GM19025 (cell line): Measurements from ENCODE around the gene CD226.
A peak's percentile ranks its signal among the peaks of the same experiment; 100 is the strongest.

Experiments used
- ATAC-seq: cut with Tn5 transposase; IDR thresholded peaks from one replicate; pipeline ENCODE4 v1.9.1; 2021; ENCODE audit warnings: mild to moderate bottlenecking, low read depth, moderate library complexity; ENCODE audit not compliant: unreplicated experiment

CD226 gene

DNA sequence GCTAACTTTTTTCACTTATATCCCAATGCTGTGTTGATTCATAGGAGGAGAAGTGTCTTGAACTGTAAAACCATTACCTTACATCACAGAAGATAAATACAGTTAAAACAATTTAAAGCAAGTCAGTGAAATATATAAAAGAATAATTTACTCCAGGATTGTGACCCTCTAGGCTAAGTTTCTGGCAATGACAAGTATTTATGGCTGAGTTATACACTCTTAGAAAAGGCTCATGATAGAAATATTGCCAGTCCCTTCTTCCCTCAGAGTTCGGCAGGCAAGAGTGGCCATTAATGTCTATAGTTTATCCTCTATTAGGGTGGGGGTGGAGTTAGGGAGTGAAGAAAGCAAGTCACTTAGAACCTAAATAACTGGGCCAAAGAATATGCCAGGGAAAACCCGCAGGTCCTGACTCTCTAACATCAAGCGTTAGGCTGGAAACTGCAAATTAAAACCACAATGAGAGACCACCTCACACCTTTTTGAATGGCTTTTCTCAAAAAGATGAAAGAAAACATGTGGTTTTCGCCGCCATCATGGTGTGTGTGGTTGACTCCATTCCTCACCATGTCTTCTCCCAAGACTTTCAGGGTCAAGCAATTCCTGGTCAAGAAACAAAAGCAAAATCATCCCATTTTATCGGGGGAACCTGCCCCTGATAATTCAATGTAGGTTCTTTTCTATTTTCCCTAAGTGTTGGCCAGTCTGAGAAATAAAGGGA is 69.3 kb downstream of the CD226 start:
- ATAC-seq, result no peak

DNA sequence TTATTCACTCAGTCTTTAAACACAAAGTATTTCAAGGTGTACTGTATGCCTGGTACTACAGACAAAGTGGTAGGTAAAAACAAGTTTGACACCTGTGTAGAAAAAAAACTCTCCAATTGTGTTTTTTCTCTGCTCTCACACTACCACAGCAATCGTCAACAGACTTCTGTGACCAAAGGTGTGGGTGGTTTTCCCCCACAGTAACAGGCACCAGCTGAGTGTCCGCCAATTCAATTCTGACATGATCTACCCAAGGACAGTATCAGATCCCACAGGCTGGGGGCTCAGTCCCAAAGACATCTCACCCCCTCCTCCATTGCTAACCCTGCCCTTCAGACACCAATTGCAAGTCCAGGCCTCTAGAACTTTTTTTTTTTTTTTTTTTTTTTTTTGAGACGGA is 71.2 kb downstream of the CD226 start:
- no peak for ATAC-seq

DNA sequence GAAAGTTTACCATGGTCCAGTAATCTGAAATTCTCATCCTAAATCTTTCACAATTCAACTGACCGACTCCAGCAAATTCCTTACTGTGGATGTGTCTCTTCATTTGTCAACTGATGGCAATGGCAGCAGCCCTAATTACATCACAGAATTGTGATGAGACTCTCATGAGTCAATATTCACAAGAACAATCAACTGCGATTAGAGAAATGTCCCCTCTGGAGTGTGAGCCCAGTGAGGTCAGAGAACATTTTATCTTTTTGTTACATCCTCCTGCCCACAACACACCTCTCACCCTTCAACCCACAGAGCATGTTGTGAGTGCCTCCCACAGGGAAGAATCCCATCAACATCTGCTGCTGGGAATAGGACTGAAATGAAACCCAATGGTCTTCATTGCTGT is 73.6 kb downstream of the CD226 start:
- no peak for ATAC-seq

DNA sequence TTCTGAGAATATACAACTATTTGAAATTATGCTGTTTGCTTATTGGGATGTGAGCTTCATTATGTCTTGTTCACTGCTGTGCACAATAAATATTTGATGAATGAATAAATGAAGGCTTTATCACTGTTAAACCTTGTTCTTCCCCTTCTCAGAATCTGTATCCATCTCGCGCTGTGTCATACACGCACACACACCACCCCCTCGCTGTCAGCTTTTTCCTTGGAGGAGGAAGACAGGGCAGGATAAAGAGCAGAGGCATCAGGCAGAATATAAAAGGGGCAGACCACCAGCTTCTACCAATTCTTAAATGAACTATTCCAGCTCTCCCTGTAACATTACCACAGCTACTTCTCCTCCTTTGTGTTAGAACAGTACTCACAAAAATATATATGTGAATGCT is 75.0 kb downstream of the CD226 start:
- ATAC-seq, result no peak

DNA sequence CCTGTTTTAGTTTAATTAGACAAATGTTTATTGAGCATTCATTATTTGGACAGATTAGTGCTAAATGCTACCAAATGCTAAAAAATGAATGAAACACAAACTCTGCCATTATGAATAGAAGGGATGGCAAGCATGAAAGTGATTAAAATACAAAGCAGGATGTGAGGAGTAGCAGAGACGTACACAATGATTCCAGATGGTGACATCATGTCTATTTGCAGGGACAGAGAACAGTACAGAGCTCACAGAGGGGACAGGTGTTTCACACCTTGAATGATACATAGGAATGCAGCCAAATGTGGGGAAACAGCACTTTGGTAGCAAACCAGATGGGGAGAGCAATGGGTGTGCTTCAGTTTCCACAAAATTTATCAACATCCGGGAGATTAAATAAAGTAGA is 76.3 kb downstream of the CD226 start:
- no peak for ATAC-seq

DNA sequence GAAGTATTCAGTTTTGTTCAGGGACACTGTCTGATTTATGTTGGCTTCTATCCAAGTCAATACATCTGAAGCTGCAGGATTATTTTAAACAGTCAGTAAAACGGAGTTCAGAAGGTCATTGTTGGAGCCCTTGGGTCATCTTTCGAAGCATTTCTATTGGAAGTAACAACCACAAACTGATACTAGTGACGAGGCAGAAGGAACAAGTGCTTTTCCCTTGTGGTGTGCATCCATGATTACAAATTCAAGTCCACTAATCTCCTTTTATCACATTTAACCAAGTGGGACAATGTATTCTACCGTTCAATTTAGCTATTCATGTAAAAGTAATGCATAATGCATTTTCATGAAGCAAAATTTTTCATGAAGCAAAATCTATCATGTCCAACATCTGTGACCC is 76.9 kb downstream of the CD226 start:
- no peak for ATAC-seq

DNA sequence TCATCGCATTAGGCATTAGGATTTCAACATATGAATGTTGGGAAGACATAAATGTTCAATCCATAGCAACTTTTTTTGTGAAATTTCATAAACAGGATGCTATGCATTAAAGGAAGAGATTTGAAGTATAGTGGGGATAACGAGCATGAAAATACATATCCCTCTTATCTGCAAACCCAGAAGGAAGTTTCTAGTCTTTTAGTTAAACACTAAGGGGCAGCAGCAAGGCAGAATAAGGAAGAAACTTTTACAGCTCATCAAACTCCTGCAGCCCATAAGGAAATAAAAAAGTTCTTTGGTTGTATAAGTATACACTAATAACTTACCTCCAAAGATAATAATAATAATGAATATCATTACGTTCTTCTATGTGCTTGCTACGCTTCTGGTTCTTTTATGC is 81.5 kb downstream of the CD226 start:
- no peak for ATAC-seq

DNA sequence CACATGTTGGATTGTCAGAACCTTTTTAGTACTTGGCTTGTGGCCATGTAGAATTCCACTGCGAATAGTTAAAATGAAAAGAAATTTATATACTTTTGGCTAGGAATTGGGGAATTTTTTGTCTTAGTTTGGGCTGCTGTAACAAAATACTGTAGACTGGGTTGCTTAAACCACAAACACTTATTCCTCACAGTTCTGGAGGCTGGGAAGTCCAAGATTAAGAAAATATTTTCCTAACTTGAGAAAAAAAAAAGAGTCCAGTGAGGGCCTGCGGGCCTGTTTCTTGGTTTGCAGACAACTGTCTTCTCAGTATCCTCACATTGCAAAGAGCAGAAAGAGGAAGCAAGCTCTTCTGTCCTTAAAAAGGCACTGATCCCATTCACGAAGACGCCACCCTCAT is 81.9 kb downstream of the CD226 start:
- no peak for ATAC-seq

DNA sequence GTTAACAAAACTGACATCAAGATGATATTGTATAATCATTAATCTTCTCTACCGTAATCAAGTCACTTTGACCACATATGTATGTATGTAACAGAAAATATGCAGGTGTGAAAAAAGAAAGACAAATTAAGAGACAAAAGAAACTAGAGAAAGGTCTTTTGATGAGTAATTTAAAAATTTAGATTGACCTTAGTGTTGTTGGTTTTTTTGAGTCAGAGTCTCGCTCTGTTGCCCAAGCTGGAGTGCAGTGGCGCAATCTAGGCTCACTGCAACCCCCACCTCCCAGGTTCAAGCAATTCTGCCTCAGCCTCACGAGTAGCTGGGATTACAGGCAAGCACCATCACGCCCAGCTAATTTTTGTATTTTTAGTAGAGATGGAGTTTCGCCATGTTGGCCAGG is 82.9 kb downstream of the CD226 start:
- peak; percentile 82 for ATAC-seq

DNA sequence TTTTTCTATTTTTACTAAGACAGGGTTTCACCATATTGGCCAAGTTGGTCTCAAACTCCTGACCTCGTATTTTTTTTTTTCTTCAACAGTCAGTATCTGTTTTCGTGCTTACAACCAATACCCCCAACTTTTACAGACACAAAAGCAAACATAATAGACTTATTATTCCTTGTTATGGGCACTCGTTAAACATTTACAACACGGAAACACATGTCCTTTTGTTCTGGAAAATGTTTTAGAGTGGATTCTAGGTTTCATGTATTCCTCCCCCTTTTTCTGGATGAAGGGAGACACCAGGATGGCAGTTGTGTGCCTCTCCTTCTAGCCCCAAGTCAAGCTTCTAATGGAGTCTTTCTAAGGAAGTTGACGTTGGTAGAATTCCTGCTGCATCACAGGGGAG is 88.8 kb downstream of the CD226 start:
- no peak for ATAC-seq

DNA sequence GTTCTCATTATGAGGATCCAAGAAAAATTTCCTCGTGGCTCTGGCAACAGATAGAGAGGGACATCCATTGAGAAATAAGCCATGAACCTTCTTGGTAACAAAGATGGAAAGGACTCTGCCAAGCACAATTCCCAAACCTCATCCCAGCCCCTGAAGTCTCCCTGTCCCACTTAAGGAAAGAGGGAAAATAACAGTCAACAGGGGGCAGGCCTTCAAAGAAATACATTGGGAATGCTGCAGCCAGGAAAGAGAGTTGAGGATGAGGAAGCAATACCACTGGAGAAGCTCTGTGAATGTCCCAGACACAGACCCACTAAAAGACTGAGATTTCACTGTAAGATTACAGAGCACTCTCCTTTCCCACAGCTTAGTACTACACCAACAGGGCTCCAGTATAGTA is 93.2 kb downstream of the CD226 start:
- ATAC-seq, result no peak

DNA sequence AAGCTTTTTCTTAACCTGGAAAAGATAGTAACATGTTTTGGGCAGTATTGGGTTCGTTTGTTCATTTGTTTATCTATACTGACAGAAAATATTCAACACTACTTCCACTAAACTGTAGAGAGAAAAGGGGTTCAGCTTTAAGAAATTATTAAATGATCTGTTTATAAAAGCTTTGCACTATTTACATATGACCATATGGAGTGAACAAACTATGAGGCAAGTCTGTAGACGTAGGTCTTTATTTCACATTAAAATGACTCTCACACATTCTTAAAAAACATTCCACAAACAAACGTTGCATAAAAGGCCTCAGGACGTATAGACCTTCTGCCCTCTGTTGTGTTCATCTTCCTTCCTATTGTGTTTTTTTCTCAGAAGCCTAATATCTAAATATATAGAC is 94.6 kb downstream of the CD226 start:
- ATAC-seq, result no peak

DNA sequence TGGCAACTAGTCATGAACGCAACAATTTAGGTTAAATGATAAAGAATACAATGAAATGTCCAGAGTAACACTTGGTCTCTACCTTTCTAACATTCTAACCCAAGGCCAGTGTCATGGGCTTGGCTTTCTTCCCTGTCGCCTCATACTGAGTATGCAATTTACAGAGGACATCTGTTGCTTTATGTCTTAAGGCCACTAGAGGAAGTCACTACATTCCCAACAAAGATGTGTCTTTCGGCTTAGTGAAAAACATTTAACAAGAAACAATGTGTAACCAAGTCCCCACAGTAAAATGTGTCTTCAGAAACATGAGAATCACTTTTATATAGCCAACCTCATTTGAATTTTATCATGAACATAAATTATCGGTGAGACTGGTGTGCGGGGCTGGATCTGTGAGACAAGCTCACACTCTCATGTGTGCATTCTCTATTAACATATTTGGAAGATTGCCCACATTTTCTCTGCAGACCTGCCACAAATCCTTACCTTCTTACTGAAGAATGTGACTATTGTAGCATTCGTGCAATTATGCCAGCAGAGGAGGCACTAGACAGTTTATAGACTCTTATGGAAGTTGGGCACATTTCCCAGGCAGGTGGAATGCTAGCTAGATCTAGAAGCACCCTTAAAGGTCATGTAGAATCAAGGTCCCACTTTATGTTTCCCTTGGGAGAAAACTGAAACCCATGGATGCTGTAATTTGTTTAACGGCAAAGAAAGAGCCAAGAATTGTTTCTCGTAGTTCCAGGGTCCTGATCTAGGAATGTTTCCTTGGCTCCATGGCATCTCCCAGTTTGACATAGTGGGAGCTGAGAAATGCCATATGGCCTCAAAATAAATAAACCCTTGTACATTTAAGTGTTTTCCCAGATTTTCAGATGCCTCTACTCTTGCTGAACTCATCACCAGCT is 101.8 kb downstream of the CD226 start:
- no peak for ATAC-seq

DNA sequence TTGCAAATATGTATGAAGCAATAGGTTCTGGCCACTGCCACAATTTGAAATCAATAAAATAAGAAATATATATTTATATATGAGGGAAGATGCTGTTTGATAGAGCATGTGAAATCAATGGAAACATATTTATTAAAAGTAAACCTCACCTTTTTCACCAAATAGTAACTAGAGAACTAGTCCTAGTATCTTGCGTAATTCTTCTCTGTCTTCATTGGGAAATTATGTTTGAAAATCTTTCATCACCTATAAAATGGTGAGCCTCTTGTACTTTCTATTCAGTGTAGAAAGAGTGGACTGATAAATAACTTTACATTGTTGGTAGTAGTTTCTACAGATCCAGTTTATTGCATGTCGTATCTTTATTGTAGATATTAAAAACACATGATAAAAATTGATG is 103.0 kb downstream of the CD226 start:
- no peak for ATAC-seq

DNA sequence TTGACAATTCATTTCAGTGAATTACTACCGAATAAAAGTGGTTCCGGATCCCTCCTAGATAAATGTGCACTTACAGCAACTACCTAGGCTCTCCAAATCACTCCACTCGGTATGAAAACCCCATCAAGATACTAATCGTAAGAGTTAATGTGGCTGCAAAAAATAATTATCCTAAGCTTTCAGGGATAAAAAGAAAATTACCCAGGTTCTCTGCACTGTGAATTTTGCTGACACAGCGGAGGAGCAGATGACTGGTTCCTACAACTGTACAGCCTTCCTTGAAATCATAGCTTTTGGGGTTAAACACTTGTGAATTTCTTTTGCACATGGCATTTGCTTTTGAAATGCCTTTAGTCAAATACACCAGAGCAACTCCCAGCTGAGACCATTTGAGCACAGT is 104.7 kb downstream of the CD226 start:
- ATAC-seq, result no peak

DNA sequence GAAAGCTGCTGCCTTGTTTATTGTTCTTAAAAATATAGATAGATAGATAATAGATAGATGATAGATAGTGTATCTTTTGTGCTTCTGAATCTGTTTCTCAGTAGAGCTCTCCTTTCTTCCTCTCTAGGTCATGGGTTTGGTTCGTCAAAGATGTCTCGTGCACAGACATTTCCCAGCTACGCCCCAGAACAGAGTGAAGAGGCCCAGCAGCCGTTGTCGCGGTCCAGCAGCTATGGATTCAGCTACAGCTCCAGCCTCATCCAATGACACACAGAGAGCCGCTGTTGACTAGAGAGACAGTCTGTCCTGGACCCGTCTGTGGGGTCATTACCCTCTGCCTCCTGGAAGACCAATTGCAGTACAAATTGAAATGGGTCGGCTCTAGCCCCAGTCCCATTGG is 106.6 kb downstream of the CD226 start:
- no peak for ATAC-seq

DNA sequence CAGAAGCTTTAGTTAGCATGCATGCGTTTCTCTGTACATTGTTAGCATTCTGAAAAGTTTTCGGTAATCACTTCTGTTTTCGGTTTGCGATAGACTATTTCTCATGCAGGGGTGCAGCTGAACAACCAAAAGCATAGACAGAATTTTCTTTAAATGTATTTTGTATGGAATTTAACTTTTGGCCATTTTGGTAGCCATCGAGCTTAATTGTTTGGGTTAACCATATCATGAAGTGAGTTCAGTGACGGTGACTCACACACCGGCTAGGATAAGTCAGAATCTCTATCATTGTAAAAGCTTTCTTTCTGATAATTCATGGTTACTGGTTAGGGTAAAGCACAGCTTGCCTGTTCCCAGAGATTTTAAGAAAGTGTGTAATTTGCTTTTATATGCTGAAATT is 107.2 kb downstream of the CD226 start:
- no peak for ATAC-seq

DNA sequence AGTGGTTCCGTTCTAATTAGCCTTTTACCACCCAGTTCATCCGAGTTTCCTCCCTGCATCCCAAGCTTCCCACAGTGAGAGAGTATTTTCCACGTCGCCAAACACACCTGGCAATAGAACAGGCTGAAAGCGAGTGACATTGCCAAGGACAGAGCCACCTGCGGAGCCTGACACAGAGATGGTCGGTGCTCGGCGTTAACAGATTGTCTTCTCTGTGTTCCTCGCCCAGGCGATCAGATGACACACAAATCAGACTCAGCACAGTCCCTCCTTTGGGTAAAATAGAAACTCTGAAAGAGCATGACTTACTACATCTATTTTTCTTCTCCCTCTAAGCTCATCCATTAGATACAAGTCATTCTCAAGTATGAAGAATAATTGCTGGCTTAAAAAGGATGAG is 107.7 kb downstream of the CD226 start:
- ATAC-seq, result no peak

DNA sequence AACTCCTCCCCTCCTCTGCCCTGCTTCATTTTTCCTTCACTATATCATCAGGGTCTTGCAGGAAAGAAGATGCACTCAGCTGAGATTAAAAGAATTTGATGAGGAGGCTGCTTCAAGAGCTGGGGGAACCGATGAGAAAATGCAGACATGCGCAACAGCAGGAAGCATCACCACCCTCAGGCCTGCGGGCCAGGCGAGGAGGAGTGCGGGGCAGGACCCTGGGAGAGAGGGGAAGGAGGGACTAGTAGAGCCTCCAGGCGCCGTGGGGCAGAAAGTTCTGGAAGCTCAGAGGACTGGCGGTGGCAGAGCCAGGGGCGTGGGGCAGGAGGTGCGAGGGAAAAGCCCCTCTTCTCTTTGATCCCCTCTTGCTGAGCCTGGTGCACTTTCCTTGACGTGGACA is 108.2 kb downstream of the CD226 start:
- no peak for ATAC-seq

DNA sequence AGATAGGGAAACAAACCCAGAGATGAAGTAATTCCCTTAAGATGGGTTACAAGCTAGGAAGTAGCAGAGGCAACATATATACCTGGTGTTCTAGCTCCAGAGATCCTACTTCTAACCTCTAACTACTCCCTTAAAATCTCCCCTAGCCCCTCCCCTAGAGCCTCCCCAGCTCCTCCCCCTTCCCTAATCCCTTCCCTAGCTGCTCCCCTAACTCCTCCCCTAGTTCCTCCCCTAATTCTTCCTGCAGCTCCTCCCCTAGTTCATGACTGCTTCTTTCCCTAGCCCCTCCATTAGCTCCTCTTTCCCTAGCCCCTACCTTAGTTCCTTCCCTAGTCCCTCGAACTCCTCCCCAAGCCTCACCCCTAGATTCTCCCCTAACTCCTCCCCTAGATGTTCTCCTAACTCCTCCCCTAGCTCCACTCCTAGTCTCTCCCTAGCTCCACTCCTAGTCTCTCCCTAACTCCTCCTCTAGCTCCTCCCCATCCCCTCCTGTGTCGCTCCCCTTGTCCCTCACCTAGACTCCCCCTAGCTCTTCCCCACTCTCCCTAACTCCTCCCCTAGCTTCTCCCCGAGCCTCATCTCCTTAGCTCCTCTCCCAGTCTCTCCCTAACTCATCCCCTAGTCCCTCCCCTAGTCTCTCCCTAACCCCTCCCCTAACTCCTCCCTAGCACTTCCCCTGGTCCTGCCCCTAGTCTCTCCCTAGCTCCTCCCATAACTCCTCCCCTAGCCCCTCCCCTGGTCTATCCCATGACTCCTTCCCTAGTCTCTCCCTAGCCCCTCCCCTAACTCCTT is 108.9 kb downstream of the CD226 start:
- ATAC-seq, result no peak

DNA sequence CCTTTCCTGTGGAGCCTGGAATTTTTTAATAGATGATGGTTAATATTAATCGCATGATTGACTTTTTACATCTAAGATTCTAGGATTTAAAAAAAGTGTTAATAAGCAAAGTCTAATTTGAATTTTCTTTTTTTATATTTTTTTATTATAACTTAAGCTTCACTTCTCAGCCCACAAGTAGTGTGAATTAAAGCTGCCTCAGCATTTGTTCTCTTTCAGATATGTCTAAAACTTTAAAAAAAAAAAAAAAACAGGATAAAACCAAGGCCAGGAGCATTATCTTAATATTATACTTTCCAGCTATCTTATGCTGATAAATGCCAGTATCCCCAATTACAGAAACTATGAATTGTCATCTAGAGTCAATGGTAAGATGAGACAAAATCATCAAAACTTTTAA is 109.7 kb downstream of the CD226 start:
- ATAC-seq, result no peak
